HepG2 (cell line): Measurements from ENCODE around the gene P3H3. TPM values are rescaled to one million over a fixed set of nuclear protein-coding genes. Genes with fewer than 3 reads are reported as not detected.
A peak's percentile ranks its signal among the peaks of the same experiment; 100 is the strongest.

Experiments
- ARID2 ChIP-seq: sonication (generic); formaldehyde crosslinking; IDR thresholded peaks from 2 replicates; pipeline ENCODE4 v1.8.1; 2022; ENCODE audit warnings: mild to moderate bottlenecking, missing genetic modification reagents, borderline replicate concordance
- ASH2L ChIP-seq: fragments of 300-600, 200-600 bp; sonication (generic); IDR thresholded peaks from 2 replicates; pipeline ENCODE4 v1.7.0; 2017; ENCODE audit warnings: low read depth, mild to moderate bottlenecking, moderate library complexity, mixed read lengths, low read length; ENCODE audit not compliant: insufficient read length
- BCL3 ChIP-seq: sonication (generic); formaldehyde crosslinking; IDR thresholded peaks from 2 replicates; pipeline ENCODE4 v1.5.1; 2020; ENCODE audit warnings: mild to moderate bottlenecking, missing genetic modification reagents, moderate library complexity
- BORCS8-MEF2B ChIP-seq: sonication (generic); formaldehyde crosslinking; IDR thresholded peaks from 2 replicates; pipeline ENCODE4 v1.8.0; 2022; ENCODE audit warnings: mild to moderate bottlenecking, missing genetic modification reagents
- FIP1L1 ChIP-seq: fragments of 200-400 bp; formaldehyde crosslinking; IDR thresholded peaks from 2 replicates; pipeline ENCODE4 v1.6.1; 2018; ENCODE audit warnings: low read depth, mild to moderate bottlenecking, low read length, moderate library complexity, borderline replicate concordance; ENCODE audit not compliant: insufficient read depth
- HIC2 ChIP-seq: sonication (generic); formaldehyde crosslinking; IDR thresholded peaks from 2 replicates; pipeline ENCODE4 v1.9.0; 2022; ENCODE audit warnings: low read depth, missing genetic modification reagents
- HNRNPL ChIP-seq: fragments of 200-400 bp; formaldehyde crosslinking; IDR thresholded peaks from 2 replicates; pipeline ENCODE4 v1.6.1; 2017; ENCODE audit warnings: mild to moderate bottlenecking, low read depth, low read length
- KDM3A ChIP-seq: IDR thresholded peaks from 2 replicates; pipeline ENCODE4 v1.6.1; 2018; ENCODE audit warnings: low read depth, missing compliant biosample characterization
- MEIS2 ChIP-seq: sonication (generic); formaldehyde crosslinking; IDR thresholded peaks from 2 replicates; pipeline ENCODE4 v1.9.0; 2021; ENCODE audit warnings: mild to moderate bottlenecking, missing genetic modification reagents
- MYPOP ChIP-seq: sonication (generic); formaldehyde crosslinking; IDR thresholded peaks from 2 replicates; pipeline ENCODE4 v1.8.1; 2023; ENCODE audit warnings: mild to moderate bottlenecking, moderate library complexity, missing genetic modification reagents
- NCOR1 ChIP-seq: fragments of 200-600 bp; sonication (generic); IDR thresholded peaks from 2 replicates; pipeline ENCODE4 v1.7.0; 2017; ENCODE audit warnings: antibody characterized with exemption, low read length, borderline replicate concordance
- NFKB2 ChIP-seq: sonication (generic); formaldehyde crosslinking; IDR thresholded peaks from 2 replicates; pipeline ENCODE4 v1.4.0; 2020; ENCODE audit warnings: missing genetic modification reagents, borderline replicate concordance
- ZNF841 ChIP-seq: sonication (generic); formaldehyde crosslinking; IDR thresholded peaks from 2 replicates; pipeline ENCODE4 v1.8.1; 2023; ENCODE audit warnings: missing genetic modification reagents, borderline replicate concordance
- polyA plus RNA-seq, 8 experiments: library from polyadenylated mRNA; depleted of rRNA in 3 of 8; stranded (reverse) in 7 of 8; unstranded in 1 of 8; fragments of >200 nt; fragmentation: Illumina TruSeq in 4 of 8; extraction: Trizol in 4 of 8; gene quantifications; 2 replicates each; pipeline versions ENCODE4 v1.2.1 to v1.2.3, GENCODE V29; 2011 to 2016; ENCODE audit warnings: low read depth in 4 of 8, missing spikeins in 1 of 8, mixed read lengths in 1 of 8; ENCODE audit not compliant: insufficient read depth in 1 of 8
- total RNA-seq, 5 experiments: library from RNA; depleted of rRNA; stranded (reverse); fragments of >200 nt; fragmentation: Illumina TruSeq; extraction: Trizol; gene quantifications; 2 replicates each; pipeline ENCODE4 v1.2.3, GENCODE V29; 2016; ENCODE audit warnings: low read depth in 1 of 5
- TF ChIP-seq, protein P1 (sequence below), 2 experiments: fragments of 450-650 bp in 1 of 2; sonication (generic) in 1 of 2; formaldehyde crosslinking in 1 of 2; IDR thresholded peaks; 2 replicates each; pipeline versions ENCODE4 v1.6.1 to v1.8.0; 2016 to 2022; ENCODE audit warnings: antibody characterized with exemption in 1 of 2, mild to moderate bottlenecking in 1 of 2, missing genetic modification reagents in 1 of 2

Gene P3H3
- total and polyA plus RNA-seq, 2 of the 13 experiments (the other 11 are each of a cell fraction or from before 2014, with no cell fraction given): 20.1 to 20.5 TPM

DNA sequence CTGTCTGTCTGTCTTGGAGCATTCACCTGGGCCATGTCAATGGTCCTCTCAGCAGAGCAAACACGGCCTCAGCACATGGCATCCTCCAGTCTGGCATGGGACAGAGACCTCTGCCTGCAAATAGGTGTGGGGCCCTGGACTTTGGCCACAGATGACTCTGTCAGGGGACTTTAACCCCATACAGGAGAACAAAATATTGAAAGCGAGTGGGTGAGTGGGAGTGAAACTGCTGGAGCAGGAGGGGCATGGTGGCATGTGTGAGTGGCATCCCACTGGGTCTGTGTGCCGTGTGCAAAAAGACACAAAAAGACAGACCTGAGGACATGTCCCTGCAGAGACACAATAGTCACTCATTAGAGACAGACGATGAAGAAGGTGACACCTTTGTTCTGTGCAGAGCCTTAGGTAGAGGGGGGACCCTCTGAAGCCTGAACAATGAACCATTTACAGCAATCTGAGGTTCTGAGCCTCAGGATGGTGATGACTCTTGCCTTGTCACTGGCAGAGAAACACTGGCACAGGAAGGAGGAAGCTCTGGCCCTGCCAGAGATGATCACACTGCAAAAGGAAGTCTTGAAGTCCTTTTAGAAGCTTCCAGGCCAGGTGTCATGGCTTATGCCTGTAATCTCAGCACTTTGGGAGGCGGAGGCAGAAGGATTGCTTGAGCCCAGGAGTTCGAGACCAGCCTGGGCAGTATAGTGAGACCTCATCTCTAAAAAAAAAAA is 48.3 kb upstream of the P3H3 start (continued):
- TF ChIP-seq NFKB2 (CRISPR knock-in tag) (no peak), ASH2L (no peak), MEIS2 (no peak), MYPOP (0 out of 2 replicates have a peak, but pooled peaks have one; percentile 12), KDM3A (no peak), ZNF841 (CRISPR knock-in tag) (no peak), FIP1L1 (no peak), HNRNPL (peak; percentile 79; the same call in 1 of the 2 replicates), ARID2 (no peak), BCL3 (CRISPR knock-in tag) (0 out of 2 replicates have a peak, but pooled peaks have one; percentile 27), BORCS8-MEF2B (CRISPR knock-in tag) (peak; percentile 64; the same call in 1 of the 2 replicates), HIC2 (CRISPR knock-in tag) (peak; percentile 67; the same call in 1 of the 2 replicates), NCOR1 (peak; percentile 20; the same call in 1 of the 2 replicates)
- TF ChIP-seq, protein P1, sequence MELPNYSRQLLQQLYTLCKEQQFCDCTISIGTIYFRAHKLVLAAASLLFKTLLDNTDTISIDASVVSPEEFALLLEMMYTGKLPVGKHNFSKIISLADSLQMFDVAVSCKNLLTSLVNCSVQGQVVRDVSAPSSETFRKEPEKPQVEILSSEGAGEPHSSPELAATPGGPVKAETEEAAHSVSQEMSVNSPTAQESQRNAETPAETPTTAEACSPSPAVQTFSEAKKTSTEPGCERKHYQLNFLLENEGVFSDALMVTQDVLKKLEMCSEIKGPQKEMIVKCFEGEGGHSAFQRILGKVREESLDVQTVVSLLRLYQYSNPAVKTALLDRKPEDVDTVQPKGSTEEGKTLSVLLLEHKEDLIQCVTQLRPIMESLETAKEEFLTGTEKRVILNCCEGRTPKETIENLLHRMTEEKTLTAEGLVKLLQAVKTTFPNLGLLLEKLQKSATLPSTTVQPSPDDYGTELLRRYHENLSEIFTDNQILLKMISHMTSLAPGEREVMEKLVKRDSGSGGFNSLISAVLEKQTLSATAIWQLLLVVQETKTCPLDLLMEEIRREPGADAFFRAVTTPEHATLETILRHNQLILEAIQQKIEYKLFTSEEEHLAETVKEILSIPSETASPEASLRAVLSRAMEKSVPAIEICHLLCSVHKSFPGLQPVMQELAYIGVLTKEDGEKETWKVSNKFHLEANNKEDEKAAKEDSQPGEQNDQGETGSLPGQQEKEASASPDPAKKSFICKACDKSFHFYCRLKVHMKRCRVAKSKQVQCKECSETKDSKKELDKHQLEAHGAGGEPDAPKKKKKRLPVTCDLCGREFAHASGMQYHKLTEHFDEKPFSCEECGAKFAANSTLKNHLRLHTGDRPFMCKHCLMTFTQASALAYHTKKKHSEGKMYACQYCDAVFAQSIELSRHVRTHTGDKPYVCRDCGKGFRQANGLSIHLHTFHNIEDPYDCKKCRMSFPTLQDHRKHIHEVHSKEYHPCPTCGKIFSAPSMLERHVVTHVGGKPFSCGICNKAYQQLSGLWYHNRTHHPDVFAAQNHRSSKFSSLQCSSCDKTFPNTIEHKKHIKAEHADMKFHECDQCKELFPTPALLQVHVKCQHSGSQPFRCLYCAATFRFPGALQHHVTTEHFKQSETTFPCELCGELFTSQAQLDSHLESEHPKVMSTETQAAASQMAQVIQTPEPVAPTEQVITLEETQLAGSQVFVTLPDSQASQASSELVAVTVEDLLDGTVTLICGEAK (IDR thresholded peaks at IDR 0.05): no peak
- TF ChIP-seq, protein P1 (CRISPR knock-in tag; IDR thresholded peaks at IDR 0.05): peak; percentile 57; the same call in 1 of the 2 replicates
